Measurements from ENCODE around the gene ANKRD40CL. TPM values are rescaled to one million over a fixed set of nuclear protein-coding genes. Genes with fewer than 3 reads are reported as not detected.

ANKRD40CL gene
- total RNA-seq, 1 experiment from 2014 or later, result not detected

DNA sequence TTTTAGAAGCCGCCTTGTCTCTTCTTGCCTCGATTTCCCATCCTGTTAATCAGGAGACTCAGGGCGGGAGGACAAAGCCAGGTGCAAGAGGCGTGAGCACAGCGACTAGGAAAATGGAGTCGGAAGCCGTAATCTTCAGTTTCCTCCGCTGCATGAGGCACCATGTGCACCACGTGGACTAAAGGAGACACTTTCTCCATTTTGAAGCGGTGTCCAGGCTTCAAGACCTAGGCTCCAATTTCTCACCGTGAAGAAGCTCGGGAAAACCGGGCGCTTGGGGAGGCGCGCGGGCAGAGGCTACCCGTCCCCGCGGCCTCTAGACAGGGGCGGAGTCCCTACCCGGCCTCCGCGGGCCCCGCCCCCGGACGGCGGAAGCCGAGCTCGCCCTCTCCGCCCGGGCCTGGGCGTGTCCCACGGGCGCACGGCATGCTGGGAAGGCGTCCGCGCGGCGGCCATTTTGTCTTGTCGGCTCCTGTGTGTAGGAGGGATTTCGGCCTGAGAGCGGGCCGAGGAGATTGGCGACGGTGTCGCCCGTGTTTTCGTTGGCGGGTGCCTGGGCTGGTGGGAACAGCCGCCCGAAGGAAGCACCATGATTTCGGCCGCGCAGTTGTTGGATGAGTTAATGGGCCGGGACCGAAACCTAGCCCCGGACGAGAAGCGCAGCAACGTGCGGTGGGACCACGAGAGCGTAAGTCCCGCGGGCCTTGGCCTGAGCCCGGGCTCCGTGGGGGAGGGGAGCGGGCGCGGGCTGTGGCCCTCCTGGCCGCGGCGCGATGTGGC, 48.0 kb downstream of the ANKRD40CL start, which contains the start of gene LUC7L3:
LUC7L3 (plus strand) TSS at position 460 of the 780 bp plus-strand sequence; CDS start at position 590, 130 bp downstream.
- Mint-ChIP-seq H3K4me1 (peaks cover 23 to 24% of the 10 kb centered on the region in 2 experiments), H3K4me3 (peak within 1 kb of the TSS; percentile 97 to 98), H3K9me3 (no peaks in the 10 kb centered on the region), H3K27ac (peak within 1 kb of the TSS; percentile 100), H3K36me3 (ENCODE audit: insufficient read depth in 1 of 3, low read depth in 3 of 3) (peaks cover 0 to 14% (median 6%) of the 10 kb centered on the region in 3 experiments; a peak in 6 of 7 replicates), H3K27me3 (ENCODE audit: low read depth) (no peaks in the 10 kb centered on the region; the same call in 1 of the 2 replicates)
- Histone ChIP-seq H2BK20ac (ENCODE audit: low read depth, low read length, poor library complexity, severe bottlenecking) (no peak within 1 kb of the TSS), H4K20me1 (ENCODE audit: control insufficient read depth, insufficient read depth, insufficient read length) (no peaks in the 10 kb centered on the region), H3K79me2 (ENCODE audit: insufficient read depth, low read length) (peaks cover 41% of the 10 kb centered on the region), H3K23me2 (ENCODE audit: insufficient read length, low read depth, low read length, poor library complexity, severe bottlenecking) (peaks cover 16% of the 10 kb centered on the region), H2AK5ac (ENCODE audit: insufficient read length, low read length) (no peak within 1 kb of the TSS), H3T11ph (ENCODE audit: low read length) (no peak within 1 kb of the TSS), H2BK15ac (ENCODE audit: low read depth, low read length) (no peak within 1 kb of the TSS), H3K56ac (ENCODE audit: insufficient read length, low read depth, low read length) (no peak within 1 kb of the TSS), H3K79me1 (ENCODE audit: insufficient read depth, low read depth, low read length, poor library complexity, severe bottlenecking) (no peaks in the 10 kb centered on the region), H2BK12ac (ENCODE audit: insufficient read length, low read depth, low read length) (peak within 1 kb of the TSS; percentile 7), H2BK5ac (ENCODE audit: insufficient read length, low read length) (peak within 1 kb of the TSS; percentile 51), H4K8ac (replicated peaks; ENCODE audit: insufficient read length, low read depth, low read length) (no peak within 1 kb of the TSS), H3K4ac (ENCODE audit: low read depth, low read length) (no peak within 1 kb of the TSS; the same call in 1 of the 2 replicates), H2BK120ac (ENCODE audit: low read depth, low read length, poor library complexity, severe bottlenecking) (no peak within 1 kb of the TSS), H4K5ac (ENCODE audit: insufficient read length, low read depth, low read length) (peak within 1 kb of the TSS; percentile 93), H3K9me3 (ENCODE audit: control insufficient read depth, low read depth, low read length) (no peaks in the 10 kb centered on the region), H3K14ac (ENCODE audit: insufficient read depth, low read length) (peak within 1 kb of the TSS; percentile 99), H3K18ac (ENCODE audit: insufficient read length, low read depth, low read length) (peak within 1 kb of the TSS; percentile 98), H3K27ac (ENCODE audit: insufficient read length, low read depth, low read length) (peak within 1 kb of the TSS; percentile 78), H4K91ac (ENCODE audit: insufficient read length, low read depth, low read length) (no peak within 1 kb of the TSS), H2AFZ (ENCODE audit: low read length) (no peak within 1 kb of the TSS), H3K27me3 (ENCODE audit: insufficient read depth, low read length) (no peaks in the 10 kb centered on the region), H3K9ac (ENCODE audit: extremely low read depth, insufficient read length, low read length) (peak within 1 kb of the TSS; percentile 98), H3K23ac (ENCODE audit: insufficient read length, low read depth, low read length) (no peak within 1 kb of the TSS), H3K4me1 (ENCODE audit: insufficient read depth, low read length) (peaks cover 4% of the 10 kb centered on the region; the same call in 1 of the 2 replicates), H3K4me2 (ENCODE audit: insufficient read depth, insufficient read length, low read length) (peak within 1 kb of the TSS; percentile 59)
- no CpG with 5 or more reads among the region's 76 CpGs for WGBS (ENCODE audit: extremely low coverage, insufficient read length, low lambda C conversion rate)
- TF ChIP-seq, protein P1, sequence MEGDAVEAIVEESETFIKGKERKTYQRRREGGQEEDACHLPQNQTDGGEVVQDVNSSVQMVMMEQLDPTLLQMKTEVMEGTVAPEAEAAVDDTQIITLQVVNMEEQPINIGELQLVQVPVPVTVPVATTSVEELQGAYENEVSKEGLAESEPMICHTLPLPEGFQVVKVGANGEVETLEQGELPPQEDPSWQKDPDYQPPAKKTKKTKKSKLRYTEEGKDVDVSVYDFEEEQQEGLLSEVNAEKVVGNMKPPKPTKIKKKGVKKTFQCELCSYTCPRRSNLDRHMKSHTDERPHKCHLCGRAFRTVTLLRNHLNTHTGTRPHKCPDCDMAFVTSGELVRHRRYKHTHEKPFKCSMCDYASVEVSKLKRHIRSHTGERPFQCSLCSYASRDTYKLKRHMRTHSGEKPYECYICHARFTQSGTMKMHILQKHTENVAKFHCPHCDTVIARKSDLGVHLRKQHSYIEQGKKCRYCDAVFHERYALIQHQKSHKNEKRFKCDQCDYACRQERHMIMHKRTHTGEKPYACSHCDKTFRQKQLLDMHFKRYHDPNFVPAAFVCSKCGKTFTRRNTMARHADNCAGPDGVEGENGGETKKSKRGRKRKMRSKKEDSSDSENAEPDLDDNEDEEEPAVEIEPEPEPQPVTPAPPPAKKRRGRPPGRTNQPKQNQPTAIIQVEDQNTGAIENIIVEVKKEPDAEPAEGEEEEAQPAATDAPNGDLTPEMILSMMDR (conservative IDR thresholded peaks at IDR 0.05), result no peak
- DNase-seq, result peak; percentile 97

Data from H9 (cell line).